Esophagus muscularis mucosa (tissue), 3 donors: ENCODE measurements around the gene UPF1.

Experiments used
- POLR2A ChIP-seq: fragments of 450-650 bp; IDR thresholded peaks from one replicate; pipeline ENCODE4 v1.6.1; 2017; ENCODE audit warnings: antibody characterized with exemption, moderate library complexity, mild to moderate bottlenecking, low read depth
- POLR2AphosphoS5 ChIP-seq, 2 donors: sonication (generic); formaldehyde crosslinking; IDR thresholded peaks; one replicate each; pipeline ENCODE4 v1.6.1; 2017; ENCODE audit warnings: antibody characterized with exemption in 2 of 2
- TF ChIP-seq, protein P1 (sequence below), 3 experiments: fragments of 200-600 bp in 2 of 3; fragments of 450-650 bp in 1 of 3; sonication (generic) in 2 of 3; IDR thresholded peaks; one replicate each; pipeline ENCODE4 v1.5.1; 2017 to 2019; ENCODE audit warnings: antibody characterized with exemption in 3 of 3, mild to moderate bottlenecking in 2 of 3, moderate library complexity in 1 of 3

- TF ChIP-seq POLR2A (no peak), POLR2AphosphoS5 (IDR thresholded peaks at IDR 0.05) (no peak)
- TF ChIP-seq, protein P1, sequence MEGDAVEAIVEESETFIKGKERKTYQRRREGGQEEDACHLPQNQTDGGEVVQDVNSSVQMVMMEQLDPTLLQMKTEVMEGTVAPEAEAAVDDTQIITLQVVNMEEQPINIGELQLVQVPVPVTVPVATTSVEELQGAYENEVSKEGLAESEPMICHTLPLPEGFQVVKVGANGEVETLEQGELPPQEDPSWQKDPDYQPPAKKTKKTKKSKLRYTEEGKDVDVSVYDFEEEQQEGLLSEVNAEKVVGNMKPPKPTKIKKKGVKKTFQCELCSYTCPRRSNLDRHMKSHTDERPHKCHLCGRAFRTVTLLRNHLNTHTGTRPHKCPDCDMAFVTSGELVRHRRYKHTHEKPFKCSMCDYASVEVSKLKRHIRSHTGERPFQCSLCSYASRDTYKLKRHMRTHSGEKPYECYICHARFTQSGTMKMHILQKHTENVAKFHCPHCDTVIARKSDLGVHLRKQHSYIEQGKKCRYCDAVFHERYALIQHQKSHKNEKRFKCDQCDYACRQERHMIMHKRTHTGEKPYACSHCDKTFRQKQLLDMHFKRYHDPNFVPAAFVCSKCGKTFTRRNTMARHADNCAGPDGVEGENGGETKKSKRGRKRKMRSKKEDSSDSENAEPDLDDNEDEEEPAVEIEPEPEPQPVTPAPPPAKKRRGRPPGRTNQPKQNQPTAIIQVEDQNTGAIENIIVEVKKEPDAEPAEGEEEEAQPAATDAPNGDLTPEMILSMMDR (IDR thresholded peaks at IDR 0.05), result no peak
Observed at GRCh38 chr19:18855647-18856384, 24.1 kb downstream of the UPF1 start.
